B cell (primary cell): ENCODE data around the gene SLIT3. TPM values are rescaled to one million over a fixed set of nuclear protein-coding genes. Genes with fewer than 3 reads are reported as not detected.

Experiments used
- ATAC-seq: fragments of 200-7000 bp; cut with Tn5 transposase; one replicate; pipeline ENCODE4 v1.10.0; 2021; ENCODE audit warnings: low read depth, mild to moderate bottlenecking, moderate number of reproducible peaks, moderate library complexity
- CTCF ChIA-PET: fragments of 350-600 bp; sonication (Branson Sonifier 250); formaldehyde crosslinking; loops from one replicate; lab custom pipeline; 2021; ENCODE audit warnings: antibody characterized with exemption, inconsistent platforms; lab: Charles Lee
- POLR2A ChIA-PET: fragments of 350-600 bp; sonication (Branson Sonifier 250); formaldehyde crosslinking; loops from one replicate; lab custom pipeline; 2021; ENCODE audit warnings: antibody characterized with exemption; lab: Charles Lee
- DNase-seq: peaks from one replicate; pipeline ENCODE4 v3.0.0; 2013
- H2AFZ ChIP-seq: 2 replicates; pipeline ENCODE4 v1.6.1; 2012; ENCODE audit warnings: mild to moderate bottlenecking, low read depth, low read length; ENCODE audit not compliant: insufficient read depth, poor library complexity, severe bottlenecking
- H3K27ac ChIP-seq, 2 donors: 1 replicate in 1 of 2; 2 replicates in 1 of 2; pipeline ENCODE4 v1.5.1; 2012 to 2013; ENCODE audit warnings: low read length in 2 of 2, mild to moderate bottlenecking in 2 of 2, moderate library complexity in 1 of 2
- H3K27me3 ChIP-seq, 4 experiments: fragments of 200-600 bp in 1 of 4; sonication (generic) in 1 of 4; replicated peaks in 1 of 4; 1 replicate in 2 of 4; 2 replicates in 2 of 4; pipeline versions ENCODE4 v1.6.1 to v1.7.0; 2013 to 2016; ENCODE audit warnings: low read length in 3 of 4, mild to moderate bottlenecking in 2 of 4, mixed read lengths in 1 of 4, moderate library complexity in 1 of 4; ENCODE audit not compliant: insufficient read depth in 4 of 4, control insufficient read depth in 3 of 4; ENCODE audit errors: control extremely low read depth in 1 of 4
- H3K36me3 ChIP-seq, 2 experiments: replicated peaks in 1 of 2; 1 replicate in 1 of 2; 2 replicates in 1 of 2; pipeline versions ENCODE4 v1.6.1 to v1.7.1; 2013; ENCODE audit warnings: low read length in 1 of 2; ENCODE audit not compliant: insufficient read depth in 2 of 2, control insufficient read depth in 1 of 2; ENCODE audit errors: control extremely low read depth in 1 of 2, extremely low read depth in 1 of 2
- H3K4me1 ChIP-seq, 2 donors: fragments of 200-600 bp in 1 of 2; sonication (generic) in 1 of 2; 1 replicate in 1 of 2; 2 replicates in 1 of 2; pipeline versions ENCODE4 v1.5.1 to v1.6.1; 2013 to 2017; ENCODE audit warnings: low read length in 2 of 2; ENCODE audit not compliant: control insufficient read depth in 2 of 2, insufficient read depth in 2 of 2
- H3K4me2 ChIP-seq: replicated peaks from 2 replicates; pipeline ENCODE3; 2012; ENCODE audit warnings: mild to moderate bottlenecking, low read depth, low read length; ENCODE audit not compliant: poor library complexity, severe bottlenecking
- H3K4me3 ChIP-seq, 5 experiments: fragments of 200-600 bp in 1 of 5; sonication (generic) in 1 of 5; 1 replicate in 3 of 5; 2 replicates in 2 of 5; pipeline versions ENCODE4 v1.5.1 to v1.7.0; 2011 to 2016; ENCODE audit warnings: low read length in 4 of 5, mild to moderate bottlenecking in 4 of 5, low read depth in 2 of 5, control low read depth in 1 of 5, moderate library complexity in 1 of 5; ENCODE audit not compliant: insufficient read depth in 1 of 5; ENCODE audit errors: control extremely low read depth in 1 of 5, extremely low read depth in 1 of 5
- H3K79me2 ChIP-seq: fragments of 200-600 bp; sonication (generic); one replicate; pipeline ENCODE4 v1.6.0; 2016; ENCODE audit warnings: low read length; ENCODE audit not compliant: control insufficient read depth, insufficient read depth
- H3K9ac ChIP-seq: fragments of 200-600 bp; sonication (generic); 2 replicates; pipeline ENCODE4 v1.6.1; 2017; ENCODE audit warnings: mild to moderate bottlenecking, low read length, moderate library complexity
- H3K9me3 ChIP-seq, 3 donors: one replicate each; pipeline versions ENCODE4 v1.6.1 to v1.7.1; 2013; ENCODE audit warnings: low read length in 2 of 3; ENCODE audit not compliant: control insufficient read depth in 2 of 3, insufficient read depth in 1 of 3; ENCODE audit errors: control extremely low read depth in 1 of 3
- H4K20me1 ChIP-seq: 2 replicates; pipeline ENCODE4 v1.6.0; 2012; ENCODE audit warnings: mild to moderate bottlenecking, low read length; ENCODE audit not compliant: insufficient read depth, control insufficient read depth, poor library complexity, severe bottlenecking
- H3K27ac Mint-ChIP-seq: one replicate; pipeline ENCODE4 v1.8.0; 2021; ENCODE audit warnings: mixed read lengths
- H3K27me3 Mint-ChIP-seq: one replicate; pipeline ENCODE4 v1.8.0; 2021; ENCODE audit warnings: mixed read lengths
- H3K4me1 Mint-ChIP-seq: one replicate; pipeline ENCODE4 v1.8.0; 2021; ENCODE audit warnings: mixed read lengths
- H3K4me3 Mint-ChIP-seq: one replicate; pipeline ENCODE4 v1.8.0; 2021; ENCODE audit warnings: mixed read lengths
- H3K9me3 Mint-ChIP-seq: one replicate; pipeline ENCODE4 v1.8.0; 2022; ENCODE audit warnings: mixed read lengths; ENCODE audit not compliant: insufficient read depth
- EZH2 ChIP-seq: IDR thresholded peaks from 2 replicates; pipeline ENCODE4 v1.6.1; 2012; ENCODE audit warnings: borderline replicate concordance, low read depth, mild to moderate bottlenecking, moderate library complexity, low read length; ENCODE audit not compliant: insufficient read depth, poor library complexity, severe bottlenecking
- WGBS: methylation state at CpG from one replicate; pipeline ENCODE4 v1.1.5; 2013; ENCODE audit warnings: missing lambda C conversion rate; ENCODE audit not compliant: insufficient coverage; 5-methylcytosine and 5-hydroxymethylcytosine counted together
- intact Hi-C: fragments of 100-400 bp; cut with micrococcal nuclease; formaldehyde crosslinking; loops from one replicate; pipeline ENCODE4 v1.10.0; 2022
- polyA plus RNA-seq: library from polyadenylated mRNA; depleted of rRNA; stranded (reverse); fragments of >200 nt; gene quantifications from 2 replicates; pipeline ENCODE4 v1.2.3, GENCODE V29; 2012
- total RNA-seq, 2 donors: library from RNA; stranded (reverse); fragments of 120-200 nt in 1 of 2; gene quantifications; 1 replicate in 1 of 2; 2 replicates in 1 of 2; pipeline versions ENCODE4 v1.2.3 to v1.2.4, GENCODE V29; 2013 to 2022
- TF ChIP-seq, protein P1 (sequence below): fragments of 200-600 bp; IDR thresholded peaks from one replicate; pipeline ENCODE4 v1.8.0; 2022; ENCODE audit warnings: antibody characterized with exemption, mild to moderate bottlenecking

Gene SLIT3
- total and polyA plus RNA-seq, 2 donors (not counting 1 experiment from before 2014, with no cell fraction given) = not detected

DNA sequence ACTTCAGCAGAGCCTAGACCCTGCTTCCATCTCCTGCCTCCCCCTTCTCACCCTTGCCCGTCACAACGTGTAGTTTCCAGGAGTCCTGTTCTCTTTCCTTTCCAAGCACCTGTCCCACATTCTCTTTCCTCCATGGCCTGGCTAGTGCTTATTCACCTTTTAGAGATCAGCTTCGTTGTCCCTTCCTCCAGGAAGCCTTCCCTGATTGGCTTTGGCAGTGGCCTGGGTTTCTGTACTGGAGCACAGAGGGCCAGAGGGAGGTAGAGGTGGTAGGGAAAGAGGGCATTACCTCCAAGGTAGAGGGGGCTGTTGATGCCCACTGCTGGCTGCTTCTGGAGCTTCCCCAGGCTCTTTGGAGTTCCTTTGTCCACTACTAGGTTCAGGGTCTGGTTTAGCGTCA lies 628.1 kb downstream of the SLIT3 start:
- TF ChIP-seq EZH2 = no peak
- TF ChIP-seq, protein P1, sequence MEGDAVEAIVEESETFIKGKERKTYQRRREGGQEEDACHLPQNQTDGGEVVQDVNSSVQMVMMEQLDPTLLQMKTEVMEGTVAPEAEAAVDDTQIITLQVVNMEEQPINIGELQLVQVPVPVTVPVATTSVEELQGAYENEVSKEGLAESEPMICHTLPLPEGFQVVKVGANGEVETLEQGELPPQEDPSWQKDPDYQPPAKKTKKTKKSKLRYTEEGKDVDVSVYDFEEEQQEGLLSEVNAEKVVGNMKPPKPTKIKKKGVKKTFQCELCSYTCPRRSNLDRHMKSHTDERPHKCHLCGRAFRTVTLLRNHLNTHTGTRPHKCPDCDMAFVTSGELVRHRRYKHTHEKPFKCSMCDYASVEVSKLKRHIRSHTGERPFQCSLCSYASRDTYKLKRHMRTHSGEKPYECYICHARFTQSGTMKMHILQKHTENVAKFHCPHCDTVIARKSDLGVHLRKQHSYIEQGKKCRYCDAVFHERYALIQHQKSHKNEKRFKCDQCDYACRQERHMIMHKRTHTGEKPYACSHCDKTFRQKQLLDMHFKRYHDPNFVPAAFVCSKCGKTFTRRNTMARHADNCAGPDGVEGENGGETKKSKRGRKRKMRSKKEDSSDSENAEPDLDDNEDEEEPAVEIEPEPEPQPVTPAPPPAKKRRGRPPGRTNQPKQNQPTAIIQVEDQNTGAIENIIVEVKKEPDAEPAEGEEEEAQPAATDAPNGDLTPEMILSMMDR = no peak
- H3K4me3 Mint-ChIP-seq = no peak overlapping the region
- H3K27me3 Mint-ChIP-seq = no peaks in the 10 kb centered on the region
- Histone ChIP-seq H4K20me1 (no peaks in the 10 kb centered on the region), H3K27me3 (no peaks in the 10 kb centered on the region), H3K79me2 (no peaks in the 10 kb centered on the region), H3K9me3 (no peaks in the 10 kb centered on the region), H3K9ac (no peak overlapping the region), H3K27ac (no peak overlapping the region), H3K4me1 (no peaks in the 10 kb centered on the region), H3K4me2 (no peak overlapping the region), H3K36me3 (no peaks in the 10 kb centered on the region), H3K4me3 (no peak overlapping the region), H2AFZ (no peak overlapping the region)
- H3K9me3 Mint-ChIP-seq = no peaks in the 10 kb centered on the region
- POLR2A ChIA-PET = no interaction called here
- H3K27ac Mint-ChIP-seq = no peak overlapping the region
- CTCF ChIA-PET = no interaction called here
- no peaks in the 10 kb centered on the region for H3K4me1 Mint-ChIP-seq
- intact Hi-C loops = no loop called here
- ATAC-seq (no peak), DNase-seq (no peak)
- WGBS = 82% methylated on average over 2 of the region's 4 CpGs

DNA sequence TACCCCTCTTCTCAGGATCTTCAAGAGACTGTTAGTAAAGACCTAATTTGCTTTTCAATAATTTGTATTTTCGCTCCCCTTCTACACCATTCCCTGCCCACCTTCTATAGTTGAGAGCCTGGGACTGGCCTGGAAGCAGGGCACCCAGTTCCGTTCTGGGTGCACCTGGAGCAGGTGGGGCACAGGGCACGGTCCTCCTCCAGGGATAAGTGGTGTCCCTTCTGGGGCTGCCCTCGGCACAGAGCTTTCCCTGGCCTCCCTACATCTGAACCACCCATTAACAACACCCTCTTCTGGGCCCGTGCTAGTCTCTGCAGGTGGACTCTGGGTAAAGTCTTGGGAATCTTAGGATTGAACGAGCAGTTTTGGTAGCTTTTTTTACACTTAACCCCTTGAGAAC lies 628.9 kb downstream of the SLIT3 start:
- no peak overlapping the region for H3K9ac ChIP-seq
- H3K36me3 ChIP-seq = no peaks in the 10 kb centered on the region
- no peaks in the 10 kb centered on the region for H3K9me3 ChIP-seq
- H3K4me2 ChIP-seq = no peak overlapping the region
- H3K79me2 ChIP-seq = no peaks in the 10 kb centered on the region
- DNase-seq (no peak), ATAC-seq (no peak)
- H3K27ac Mint-ChIP-seq = no peak overlapping the region
- no peak overlapping the region for H3K27ac ChIP-seq
- H3K4me3 Mint-ChIP-seq = no peak overlapping the region
- no peaks in the 10 kb centered on the region for H3K27me3 ChIP-seq
- H2AFZ ChIP-seq = no peak overlapping the region
- no peaks in the 10 kb centered on the region for H3K9me3 Mint-ChIP-seq
- ChIA-PET POLR2A (no interaction called here), CTCF (no interaction called here)
- no peaks in the 10 kb centered on the region for H4K20me1 ChIP-seq
- no peaks in the 10 kb centered on the region for H3K4me1 Mint-ChIP-seq
- no peaks in the 10 kb centered on the region for H3K4me1 ChIP-seq
- TF ChIP-seq EZH2 = no peak
- TF ChIP-seq, protein P1 = no peak
- intact Hi-C loops = no loop called here
- WGBS = 80% methylated on average over 2 of the region's 6 CpGs
- no peaks in the 10 kb centered on the region for H3K27me3 Mint-ChIP-seq
- H3K4me3 ChIP-seq = no peak overlapping the region
